Activated CD4-positive, alpha-beta T cell treated with anti-CD3 and anti-CD28 coated beads, Interleukin-2, amount 10 ng/mL, durations not matched to agents 24 days and 14 days (primary cell): ENCODE data around the gene CDYL2. TPM values are rescaled to one million over a fixed set of nuclear protein-coding genes. Genes with fewer than 3 reads are reported as not detected.
A peak's percentile ranks its signal among the peaks of the same experiment; 100 is the strongest.

Experiments
- DNase-seq: peaks from one replicate; pipeline ENCODE4 v3.0.0; 2022
- H3K27ac Mint-ChIP-seq: one replicate; pipeline ENCODE4 v1.8.0; 2022; ENCODE audit warnings: mild to moderate bottlenecking, mixed read lengths
- H3K27me3 Mint-ChIP-seq: one replicate; pipeline ENCODE4 v1.8.0; 2022; ENCODE audit warnings: mixed read lengths
- H3K36me3 Mint-ChIP-seq: one replicate; pipeline ENCODE4 v1.8.0; 2022; ENCODE audit warnings: low read depth, mild to moderate bottlenecking, mixed read lengths
- H3K4me1 Mint-ChIP-seq: one replicate; pipeline ENCODE4 v1.8.0; 2021; ENCODE audit warnings: mixed read lengths
- H3K4me3 Mint-ChIP-seq: one replicate; pipeline ENCODE4 v1.8.0; 2022; ENCODE audit warnings: mild to moderate bottlenecking, moderate library complexity, mixed read lengths
- H3K9me3 Mint-ChIP-seq: one replicate; pipeline ENCODE4 v1.8.0; 2021; ENCODE audit warnings: mixed read lengths
- intact Hi-C: fragments of 100-400 bp; cut with micrococcal nuclease; formaldehyde crosslinking; loops from one replicate; pipeline ENCODE4 v1.15.1; 2023
- total RNA-seq: library from RNA; stranded (reverse); gene quantifications from 2 replicates; pipeline ENCODE4 v1.2.3, GENCODE V29; 2022

The CDYL2 gene
- total RNA-seq, 1 donor from 2014 or later, result 66.9 TPM

DNA sequence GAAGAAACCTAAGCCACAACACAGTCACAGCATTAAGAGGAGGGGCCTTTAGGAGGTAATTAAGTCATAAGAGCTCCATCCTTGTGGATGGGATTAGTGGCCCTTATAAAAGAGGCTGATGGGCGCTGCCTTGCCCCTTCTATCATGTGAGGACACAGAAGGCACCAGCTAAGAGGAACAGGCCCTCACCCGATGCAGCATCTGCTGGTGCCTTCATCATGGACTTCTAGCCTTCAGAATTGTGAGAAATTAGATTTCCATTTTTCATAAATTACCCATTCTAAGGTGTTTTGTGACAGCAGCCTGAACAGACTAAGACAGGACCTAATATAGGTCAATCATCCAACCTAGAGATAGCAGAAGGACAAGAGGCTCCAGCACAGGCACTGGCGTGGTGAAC, 120.8 kb downstream of the CDYL2 start:
- H3K9me3 Mint-ChIP-seq, result peaks cover 12% of the 10 kb centered on the region
- no peaks in the 10 kb centered on the region for H3K27me3 Mint-ChIP-seq
- H3K4me3 Mint-ChIP-seq, result no peak overlapping the region
- DNase-seq, result no peak
- H3K27ac Mint-ChIP-seq, result no peak overlapping the region
- H3K36me3 Mint-ChIP-seq, result peaks cover 49% of the 10 kb centered on the region
- H3K4me1 Mint-ChIP-seq, result peaks cover 28% of the 10 kb centered on the region
- intact Hi-C loops, result no loop called here

DNA sequence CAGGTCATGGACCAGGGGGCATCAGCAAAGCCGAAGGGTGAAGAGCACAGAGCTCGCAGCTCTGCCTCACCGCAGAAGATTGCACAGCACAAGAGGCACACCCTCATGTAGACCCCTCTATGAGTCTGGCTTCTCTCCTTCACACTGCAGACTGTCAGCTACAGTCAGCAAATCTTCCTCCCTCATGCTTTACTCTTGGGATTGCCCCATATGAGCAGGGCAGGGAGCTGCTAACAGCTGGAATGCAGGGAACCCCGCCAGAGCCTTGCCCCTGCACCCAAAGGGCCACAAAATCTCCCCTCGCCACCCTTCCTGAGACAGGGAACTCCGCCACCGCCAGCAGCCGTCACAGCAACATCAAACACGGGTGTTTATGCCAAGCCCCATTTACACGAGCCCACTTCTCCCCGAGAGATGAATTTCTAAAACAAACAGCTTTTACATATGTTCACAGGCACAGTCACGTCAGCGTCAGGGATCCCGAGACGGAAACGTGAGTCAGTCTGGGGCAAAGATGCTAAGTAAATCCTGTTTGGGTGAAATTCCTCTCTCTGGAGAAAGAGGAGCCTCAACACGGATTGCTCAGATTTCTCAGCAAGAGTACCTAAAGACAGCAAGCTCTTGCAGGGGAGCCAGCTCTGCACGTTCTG, 121.9 kb downstream of the CDYL2 start:
- Mint-ChIP-seq H3K27me3 (no peaks in the 10 kb centered on the region), H3K27ac (no peak overlapping the region), H3K4me3 (no peak overlapping the region), H3K4me1 (peaks cover 23% of the 10 kb centered on the region), H3K36me3 (peaks cover 49% of the 10 kb centered on the region), H3K9me3 (peaks cover 11% of the 10 kb centered on the region)
- intact Hi-C loops, result no loop called here
- no peak for DNase-seq

DNA sequence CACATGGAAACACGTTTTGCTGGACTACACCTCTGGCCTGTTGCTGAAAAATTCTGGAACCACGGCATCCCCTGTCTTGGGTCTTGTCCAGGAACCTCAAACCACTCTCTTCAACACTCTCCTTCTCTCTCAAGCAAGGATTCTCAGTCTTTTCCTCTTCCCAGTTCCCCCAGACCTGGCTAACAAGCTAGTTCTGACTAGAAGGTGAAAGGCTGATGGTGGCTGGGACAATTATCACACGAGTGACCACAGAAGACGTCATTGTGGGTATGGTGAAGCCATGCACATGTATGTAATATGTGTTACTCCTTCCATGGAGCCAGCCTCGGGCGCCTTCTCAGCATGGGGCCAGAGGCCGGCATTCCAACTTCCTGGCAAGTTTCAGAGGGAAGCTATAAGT, 123.0 kb downstream of the CDYL2 start:
- Mint-ChIP-seq H3K4me1 (peaks cover 23% of the 10 kb centered on the region), H3K27ac (no peak overlapping the region), H3K36me3 (peaks cover 50% of the 10 kb centered on the region), H3K9me3 (peaks cover 6% of the 10 kb centered on the region), H3K4me3 (no peak overlapping the region), H3K27me3 (no peaks in the 10 kb centered on the region)
- no peak for DNase-seq
- intact Hi-C loops, result no loop called here

- Mint-ChIP-seq H3K36me3 (peaks cover 56% of the 10 kb centered on the region), H3K4me3 (no peak overlapping the region), H3K27ac (no peak overlapping the region), H3K4me1 (peaks cover 29% of the 10 kb centered on the region), H3K27me3 (no peaks in the 10 kb centered on the region), H3K9me3 (peaks cover 6% of the 10 kb centered on the region)
- intact Hi-C loops, result no loop called here
- no peak for DNase-seq
Observed at GRCh38 chr16:80680839-80681238, 123.6 kb downstream of the CDYL2 start.

GRCh38 chr16:80680046-80680445, 124.4 kb downstream of the CDYL2 start:
- Mint-ChIP-seq H3K36me3 (peaks cover 60% of the 10 kb centered on the region), H3K27ac (no peak overlapping the region), H3K4me3 (no peak overlapping the region), H3K4me1 (peaks cover 31% of the 10 kb centered on the region), H3K9me3 (peaks cover 6% of the 10 kb centered on the region), H3K27me3 (no peaks in the 10 kb centered on the region)
- DNase-seq, result no peak
- intact Hi-C loops, result no loop called here

GRCh38 chr16:80674884-80675283, 129.5 kb downstream of the CDYL2 start:
- Mint-ChIP-seq H3K27ac (no peak overlapping the region), H3K4me3 (no peak overlapping the region), H3K36me3 (peaks cover 52% of the 10 kb centered on the region), H3K27me3 (no peaks in the 10 kb centered on the region), H3K9me3 (peaks cover 10% of the 10 kb centered on the region), H3K4me1 (peaks cover 33% of the 10 kb centered on the region)
- no peak for DNase-seq
- intact Hi-C loops, result loop anchor here (5.0 kb wide), 1 partner anchor 93 kb away; no protein-coding TSS in a partner anchor

DNA sequence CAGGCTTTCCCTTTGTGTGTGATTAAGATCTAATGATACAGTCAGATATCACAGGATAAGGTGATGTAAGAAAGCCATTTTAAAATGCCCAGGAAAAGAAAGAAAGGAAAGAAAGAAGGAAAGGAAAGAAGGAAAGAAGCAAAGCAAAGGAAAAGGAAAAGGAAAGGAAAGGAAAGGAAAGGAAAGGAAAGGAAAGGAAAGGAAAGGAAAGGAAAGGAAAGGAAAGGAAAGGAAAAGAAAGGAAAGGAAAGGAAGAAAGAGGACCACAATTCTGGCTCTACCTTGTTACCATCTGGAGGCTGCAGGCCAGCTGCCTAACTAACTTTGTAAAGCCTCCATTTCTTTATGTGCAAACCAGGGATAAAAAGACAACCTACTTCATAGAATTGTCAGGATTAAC, 132.0 kb downstream of the CDYL2 start:
- Mint-ChIP-seq H3K27ac (no peak overlapping the region), H3K4me3 (no peak overlapping the region), H3K9me3 (peaks cover 5% of the 10 kb centered on the region), H3K36me3 (peaks cover 53% of the 10 kb centered on the region), H3K4me1 (peaks cover 36% of the 10 kb centered on the region), H3K27me3 (no peaks in the 10 kb centered on the region)
- intact Hi-C loops, result loop anchor here (5.0 kb wide), 1 partner anchor 90 kb away; no protein-coding TSS in a partner anchor
- no peak for DNase-seq

- intact Hi-C loops, result loop anchor here (5.0 kb wide), 1 partner anchor 89 kb away; no protein-coding TSS in a partner anchor
- Mint-ChIP-seq H3K27ac (no peak overlapping the region), H3K27me3 (no peaks in the 10 kb centered on the region), H3K4me3 (no peak overlapping the region), H3K36me3 (peaks cover 49% of the 10 kb centered on the region), H3K9me3 (peaks cover 5% of the 10 kb centered on the region), H3K4me1 (peaks cover 29% of the 10 kb centered on the region)
- DNase-seq, result peak; percentile 47
Observed at GRCh38 chr16:80671281-80671849, 133.0 kb downstream of the CDYL2 start.

DNA sequence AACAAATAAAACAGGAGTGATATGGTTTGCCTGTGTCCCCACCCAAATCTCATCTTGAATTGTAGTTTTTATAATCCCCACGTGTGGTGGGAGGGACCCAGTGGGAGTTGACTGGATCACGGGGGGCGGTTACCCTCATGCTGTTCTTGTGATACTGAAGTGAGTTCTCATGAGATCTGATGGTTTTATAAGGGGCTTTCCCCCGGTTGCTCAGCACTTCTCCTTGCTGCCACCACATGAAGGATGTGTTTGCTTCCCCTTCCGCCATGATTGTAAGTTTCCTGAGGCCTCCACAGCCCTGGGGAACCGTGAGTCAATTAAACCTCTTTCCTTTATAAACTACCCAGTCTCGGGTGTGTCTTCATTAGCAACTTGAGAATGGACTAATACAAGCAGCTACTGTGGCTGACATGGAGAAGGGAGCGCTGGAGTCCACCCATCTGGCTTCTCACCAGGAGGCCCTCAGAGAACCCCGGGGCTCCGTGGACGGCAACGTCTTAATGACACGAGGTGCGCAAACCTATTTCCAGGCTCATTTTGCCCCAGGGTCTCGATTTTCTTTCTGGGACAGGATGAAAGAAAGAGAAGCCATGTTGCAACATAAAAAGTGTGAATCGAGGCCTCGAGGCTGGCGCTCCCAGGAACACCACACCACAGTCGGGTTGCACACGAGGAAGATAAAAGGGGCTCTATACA, 134.1 kb downstream of the CDYL2 start:
- Mint-ChIP-seq H3K36me3 (peaks cover 45% of the 10 kb centered on the region), H3K9me3 (peaks cover 5% of the 10 kb centered on the region), H3K4me3 (no peak overlapping the region), H3K27ac (peak overlapping the region; percentile 26), H3K27me3 (no peaks in the 10 kb centered on the region), H3K4me1 (peaks cover 23% of the 10 kb centered on the region)
- DNase-seq, result peak; percentile 64
- intact Hi-C loops, result loop anchor here (5.0 kb wide), 1 partner anchor 88 kb away; no protein-coding TSS in a partner anchor

- no peaks in the 10 kb centered on the region for H3K27me3 Mint-ChIP-seq
- no peak overlapping the region for H3K4me3 Mint-ChIP-seq
- DNase-seq, result peak; percentile 41
- peaks cover 41% of the 10 kb centered on the region for H3K36me3 Mint-ChIP-seq
- H3K4me1 Mint-ChIP-seq, result peaks cover 23% of the 10 kb centered on the region
- H3K9me3 Mint-ChIP-seq, result peaks cover 5% of the 10 kb centered on the region
- H3K27ac Mint-ChIP-seq, result no peak overlapping the region
- intact Hi-C loops, result loop anchor here (5.0 kb wide), 1 partner anchor 87 kb away; no protein-coding TSS in a partner anchor
Observed at GRCh38 chr16:80669673-80670072, 134.7 kb downstream of the CDYL2 start.

DNA sequence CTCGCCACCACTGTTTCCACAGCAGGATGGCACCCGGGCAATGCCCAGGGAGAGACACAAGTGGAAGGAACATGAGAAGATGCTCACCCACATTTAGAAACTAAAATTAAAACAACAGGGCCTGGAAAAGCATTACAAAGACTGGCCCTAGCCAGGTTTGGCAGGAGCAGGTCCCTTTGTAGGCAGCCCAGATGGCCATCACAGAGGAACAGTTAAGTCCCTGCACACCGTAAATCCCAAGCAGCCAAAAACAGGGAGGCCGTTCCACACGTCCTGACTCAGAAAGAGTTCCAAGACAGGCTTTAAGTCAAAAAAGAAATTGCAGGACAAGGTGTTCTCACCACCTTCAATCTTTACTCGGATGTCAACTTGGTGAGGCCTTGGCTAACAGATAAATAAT, 136.5 kb downstream of the CDYL2 start:
- no peak for DNase-seq
- H3K27ac Mint-ChIP-seq, result no peak overlapping the region
- intact Hi-C loops, result no loop called here
- H3K9me3 Mint-ChIP-seq, result peaks cover 5% of the 10 kb centered on the region
- H3K36me3 Mint-ChIP-seq, result peaks cover 38% of the 10 kb centered on the region
- H3K4me1 Mint-ChIP-seq, result peaks cover 23% of the 10 kb centered on the region
- H3K27me3 Mint-ChIP-seq, result no peaks in the 10 kb centered on the region
- no peak overlapping the region for H3K4me3 Mint-ChIP-seq

- peaks cover 39% of the 10 kb centered on the region for H3K36me3 Mint-ChIP-seq
Observed at GRCh38 chr16:80667251-80667560, 137.2 kb downstream of the CDYL2 start.

GRCh38 chr16:80666378-80667250, 137.8 kb downstream of the CDYL2 start:
- Mint-ChIP-seq H3K27ac (no peak overlapping the region), H3K4me3 (no peak overlapping the region), H3K9me3 (peaks cover 14% of the 10 kb centered on the region), H3K27me3 (no peaks in the 10 kb centered on the region), H3K4me1 (peaks cover 17% of the 10 kb centered on the region), H3K36me3 (peaks cover 43% of the 10 kb centered on the region)
- intact Hi-C loops, result loop anchor here (1.0 kb wide), 1 partner anchor 12 kb away; no protein-coding TSS in a partner anchor
- DNase-seq, result peak; percentile 47

More at GRCh38 chr16:80667251-80667560, 137.2 kb downstream of the CDYL2 start:
- no peak for DNase-seq
- peaks cover 19% of the 10 kb centered on the region for H3K4me1 Mint-ChIP-seq
- H3K4me3 Mint-ChIP-seq, result no peak overlapping the region
- intact Hi-C loops, result no loop called here
- H3K9me3 Mint-ChIP-seq, result peaks cover 8% of the 10 kb centered on the region
- no peaks in the 10 kb centered on the region for H3K27me3 Mint-ChIP-seq
- H3K27ac Mint-ChIP-seq, result no peak overlapping the region
